Activated naive CD4-positive, alpha-beta T cell treated with anti-CD3 and anti-CD28 coated beads for 36 hours (primary cell): ENCODE data around the gene EPX. TPM values are rescaled to one million over a fixed set of nuclear protein-coding genes. Genes with fewer than 3 reads are reported as not detected.

Experiments used
- CTCF ChIA-PET: fragments of 350-600 bp; sonication (Branson Sonifier 250); formaldehyde crosslinking; loops from one replicate; lab custom pipeline; 2021; ENCODE audit warnings: antibody characterized with exemption; lab: Charles Lee
- DNase-seq: peaks from one replicate; pipeline ENCODE4 v3.0.0-alpha.2; 2020
- H3K27ac Mint-ChIP-seq: one replicate; pipeline ENCODE4 v1.8.0; 2021; ENCODE audit warnings: mild to moderate bottlenecking, mixed read lengths
- H3K27me3 Mint-ChIP-seq: one replicate; pipeline ENCODE4 v1.8.0; 2021; ENCODE audit warnings: low read depth, mixed read lengths
- H3K36me3 Mint-ChIP-seq: one replicate; pipeline ENCODE4 v1.8.0; 2021; ENCODE audit warnings: low read depth, mixed read lengths
- H3K4me1 Mint-ChIP-seq: one replicate; pipeline ENCODE4 v1.8.0; 2021; ENCODE audit warnings: low read depth, mixed read lengths
- H3K4me3 Mint-ChIP-seq: one replicate; pipeline ENCODE4 v1.8.0; 2021; ENCODE audit warnings: mild to moderate bottlenecking, moderate library complexity, mixed read lengths
- H3K9me3 Mint-ChIP-seq: one replicate; pipeline ENCODE4 v1.8.0; 2021; ENCODE audit warnings: mixed read lengths
- intact Hi-C: fragments of 100-400 bp; cut with micrococcal nuclease; formaldehyde crosslinking; loops from one replicate; pipeline ENCODE4 v1.15.1; 2023
- total RNA-seq, 2 experiments: library from RNA; stranded (reverse); gene quantifications; one replicate each; pipeline ENCODE4 v1.2.3, GENCODE V29; 2021

EPX gene
- total RNA-seq, 2 experiments from 2014 or later = not detected

DNA sequence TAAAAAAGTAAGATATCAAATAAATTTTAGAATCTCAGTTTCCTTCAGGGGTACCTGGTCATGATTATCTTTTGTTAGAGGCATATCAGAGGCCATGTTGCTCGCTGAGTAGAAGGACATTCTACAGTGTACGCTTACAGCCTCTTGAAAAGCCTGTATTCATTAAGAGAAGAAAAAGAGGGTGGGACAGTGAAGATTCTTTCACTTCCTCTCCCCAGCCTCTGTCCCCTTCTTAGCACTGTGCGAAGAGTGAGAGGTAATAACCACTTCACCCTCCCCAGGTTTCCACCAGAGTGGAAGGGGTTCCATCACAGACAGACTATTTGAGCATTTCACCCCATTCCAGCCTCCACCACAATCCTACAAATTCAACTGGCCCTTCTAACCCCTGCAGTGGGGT, 41.0 kb downstream of the EPX start:
- no peak for DNase-seq
- Mint-ChIP-seq H3K4me1 (no peaks in the 10 kb centered on the region), H3K4me3 (no peak overlapping the region), H3K9me3 (no peaks in the 10 kb centered on the region), H3K27ac (no peak overlapping the region), H3K36me3 (no peaks in the 10 kb centered on the region), H3K27me3 (peaks cover 9% of the 10 kb centered on the region)
- CTCF ChIA-PET = no interaction called here
- intact Hi-C loops = no loop called here

DNA sequence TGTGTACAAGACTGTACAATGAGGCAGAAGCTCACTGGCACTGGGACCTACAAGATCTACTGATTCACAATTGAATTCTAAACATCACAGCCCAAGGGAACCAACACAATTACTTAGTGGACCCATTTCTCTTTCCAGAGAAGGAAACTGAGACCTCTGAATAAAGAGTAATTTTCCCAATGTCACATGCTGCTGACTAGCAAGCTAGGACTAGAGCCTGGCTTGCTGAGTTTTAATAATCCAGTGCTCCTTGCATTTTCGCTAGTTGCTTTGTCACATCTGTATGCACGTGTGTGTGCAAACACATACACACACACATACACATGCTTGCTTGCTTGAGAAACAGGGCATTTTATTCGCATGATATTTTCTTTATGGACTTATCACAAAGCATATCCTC, 42.0 kb downstream of the EPX start:
- intact Hi-C loops = no loop called here
- CTCF ChIA-PET = no interaction called here
- Mint-ChIP-seq H3K27ac (no peak overlapping the region), H3K4me3 (no peak overlapping the region), H3K9me3 (no peaks in the 10 kb centered on the region), H3K36me3 (no peaks in the 10 kb centered on the region), H3K27me3 (peaks cover 14% of the 10 kb centered on the region), H3K4me1 (no peaks in the 10 kb centered on the region)
- no peak for DNase-seq

DNA sequence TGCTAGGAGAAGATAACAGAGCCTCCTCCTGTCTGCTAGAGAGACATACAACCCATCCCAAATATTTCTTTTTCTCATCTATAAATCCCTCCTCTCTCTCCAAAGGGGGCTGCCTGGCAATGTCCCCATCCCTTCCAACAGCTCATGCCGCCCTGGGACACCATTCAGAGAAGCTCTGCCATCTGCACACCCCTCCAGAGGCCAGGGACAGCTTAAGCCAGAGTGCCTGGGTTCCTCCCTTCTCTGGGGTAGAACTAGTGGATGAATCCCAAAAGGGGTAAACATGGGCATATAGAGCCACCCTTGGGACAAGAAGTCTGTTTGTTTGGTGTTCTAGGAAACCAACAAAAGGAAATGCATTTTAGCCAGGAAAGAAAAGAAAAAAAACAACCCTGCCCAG, 43.3 kb downstream of the EPX start:
- Mint-ChIP-seq H3K36me3 (no peaks in the 10 kb centered on the region), H3K4me1 (no peaks in the 10 kb centered on the region), H3K27ac (no peak overlapping the region), H3K9me3 (no peaks in the 10 kb centered on the region), H3K27me3 (peaks cover 22% of the 10 kb centered on the region), H3K4me3 (no peak overlapping the region)
- CTCF ChIA-PET = interaction anchor here (0.6 to 1.2 kb wide), 3 partner anchors 12 to 334 kb away, joined by 3 read pairs; no protein-coding TSS in a partner anchor
- intact Hi-C loops = no loop called here
- DNase-seq = no peak

GRCh38 chr17:58236394-58236793, 43.9 kb downstream of the EPX start:
- DNase-seq = no peak
- H3K9me3 Mint-ChIP-seq = no peaks in the 10 kb centered on the region
- H3K4me1 Mint-ChIP-seq = no peaks in the 10 kb centered on the region
- no peaks in the 10 kb centered on the region for H3K36me3 Mint-ChIP-seq
- H3K27me3 Mint-ChIP-seq = peaks cover 22% of the 10 kb centered on the region
- intact Hi-C loops = no loop called here
- CTCF ChIA-PET = interaction anchor here (0.6 to 1.2 kb wide), 3 partner anchors 12 to 334 kb away, joined by 3 read pairs; no protein-coding TSS in a partner anchor
- no peak overlapping the region for H3K27ac Mint-ChIP-seq
- H3K4me3 Mint-ChIP-seq = no peak overlapping the region

DNA sequence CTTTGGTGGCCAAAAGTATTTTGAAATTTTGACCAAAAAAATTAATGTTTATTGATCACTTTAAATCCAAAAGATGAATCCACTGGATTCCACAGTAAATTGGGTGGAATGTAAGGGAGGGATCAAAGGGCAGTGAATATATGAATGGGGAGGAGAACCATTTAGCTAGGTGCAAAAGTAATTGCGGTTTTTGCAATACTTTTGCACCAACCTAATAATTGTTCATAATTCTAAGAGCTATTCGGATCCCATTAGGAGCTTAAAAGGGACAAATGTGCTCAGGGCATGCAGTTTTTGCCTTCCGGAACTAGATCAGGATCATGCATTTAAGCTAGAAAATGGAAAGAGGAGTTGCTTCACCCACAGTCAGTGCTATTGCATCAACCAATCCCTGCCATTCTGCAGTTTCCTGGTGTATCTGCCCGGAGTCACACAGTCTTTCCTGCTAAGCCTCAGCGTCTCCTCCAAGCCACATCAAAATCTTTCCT, 45.7 kb downstream of the EPX start, which contains the start of gene LPO:
TSS of gene LPO (plus strand) at position 438 of the 488 bp plus-strand sequence. CDS start 4,396 bp downstream, outside the sequence.
- H3K27ac Mint-ChIP-seq = no peak within 1 kb of the TSS
- peaks cover 30% of the 10 kb centered on the region for H3K27me3 Mint-ChIP-seq
- H3K36me3 Mint-ChIP-seq = no peaks in the 10 kb centered on the region
- CTCF ChIA-PET = interaction anchor here (1.2 to 1.5 kb wide), 2 partner anchors 12 to 38 kb away, joined by 3 to 5 read pairs; no protein-coding TSS in a partner anchor
- no peak within 1 kb of the TSS for H3K4me3 Mint-ChIP-seq
- H3K9me3 Mint-ChIP-seq = no peaks in the 10 kb centered on the region
- H3K4me1 Mint-ChIP-seq = peaks cover 4% of the 10 kb centered on the region
- intact Hi-C loops = no loop called here
- no peak for DNase-seq

DNA sequence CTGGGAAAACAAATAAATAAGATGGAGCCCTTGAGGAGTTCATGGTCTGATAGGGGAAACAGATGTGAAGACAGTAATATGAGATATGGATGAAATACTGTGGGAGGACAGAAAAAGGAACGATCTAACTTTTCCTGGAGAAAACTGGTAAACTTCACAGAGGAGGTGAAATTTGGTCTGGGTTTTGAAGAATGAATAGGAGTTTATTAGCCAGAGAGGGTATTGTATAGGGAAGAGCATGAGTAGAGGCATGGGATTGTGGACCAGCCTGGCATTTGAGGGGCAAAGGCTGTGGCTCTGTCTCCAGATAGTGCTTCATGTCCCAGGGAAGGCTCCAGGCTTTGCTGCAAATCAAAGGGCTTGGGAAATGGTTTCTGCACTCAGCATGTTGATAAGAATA, 47.5 kb downstream of the EPX start:
- Mint-ChIP-seq H3K36me3 (no peaks in the 10 kb centered on the region), H3K4me1 (peaks cover 4% of the 10 kb centered on the region), H3K9me3 (no peaks in the 10 kb centered on the region), H3K4me3 (no peak overlapping the region), H3K27me3 (peaks cover 34% of the 10 kb centered on the region), H3K27ac (no peak overlapping the region)
- intact Hi-C loops = no loop called here
- no peak for DNase-seq
- CTCF ChIA-PET = no interaction called here

DNA sequence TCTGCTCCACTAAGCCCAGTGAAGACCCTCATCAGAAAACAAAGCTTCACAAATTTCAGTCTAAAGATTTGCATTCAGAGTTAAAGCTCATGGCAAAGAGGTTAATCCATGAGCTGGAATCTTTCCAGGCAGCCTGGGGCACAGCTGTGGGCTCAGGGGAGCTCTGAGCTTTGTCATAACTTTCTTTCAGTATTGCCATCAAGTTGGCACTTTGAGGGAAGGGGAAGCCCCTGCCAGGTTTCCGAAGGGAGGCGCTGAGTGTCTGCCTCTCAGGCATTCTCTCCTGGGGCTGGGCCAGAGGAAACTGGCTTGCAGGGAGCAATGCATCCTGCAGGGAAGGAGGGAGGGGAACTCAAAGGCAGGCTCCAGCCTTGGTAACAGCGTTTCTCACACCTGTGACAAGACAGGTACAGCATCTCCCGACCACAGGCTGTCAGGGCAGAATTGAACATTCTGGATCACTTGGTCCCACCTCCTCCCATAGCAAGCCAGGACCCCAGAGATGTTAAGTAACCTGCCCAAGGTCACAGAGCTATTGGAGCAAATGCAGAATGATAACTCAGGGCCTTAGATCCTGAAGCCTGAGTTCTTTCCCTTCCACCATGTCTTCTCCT, 49.8 kb downstream of the EPX start:
- Mint-ChIP-seq H3K4me3 (no peak overlapping the region), H3K27me3 (peaks cover 29% of the 10 kb centered on the region), H3K36me3 (no peaks in the 10 kb centered on the region), H3K4me1 (peaks cover 4% of the 10 kb centered on the region), H3K27ac (no peak overlapping the region), H3K9me3 (no peaks in the 10 kb centered on the region)
- peak; percentile 66 for DNase-seq
- CTCF ChIA-PET = no interaction called here
- intact Hi-C loops = no loop called here

DNA sequence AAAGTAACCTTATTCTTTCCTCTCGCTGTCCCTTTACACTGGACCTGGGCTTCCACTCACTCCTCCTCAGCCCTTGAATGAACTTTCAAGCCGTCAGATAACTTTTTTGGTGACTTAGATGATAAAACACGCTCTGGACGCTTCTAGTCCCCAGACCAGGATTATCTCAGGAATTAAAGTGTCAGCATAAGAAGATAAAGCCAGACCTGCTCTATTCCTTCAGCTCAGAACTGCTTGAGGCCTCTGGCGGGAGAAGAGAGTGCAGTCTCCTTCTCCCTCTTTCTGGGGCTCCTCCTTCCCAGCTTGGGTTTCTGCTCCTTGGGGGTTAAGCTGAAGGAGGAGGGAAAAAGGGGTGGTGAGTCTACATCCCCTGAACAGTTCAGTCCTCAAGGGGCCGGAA, 52.4 kb downstream of the EPX start:
- intact Hi-C loops = loop anchor here (5.0 kb wide), 1 partner anchor 43 kb away; no protein-coding TSS in a partner anchor
- H3K4me3 Mint-ChIP-seq = no peak overlapping the region
- no peak for DNase-seq
- peaks cover 11% of the 10 kb centered on the region for H3K4me1 Mint-ChIP-seq
- H3K9me3 Mint-ChIP-seq = no peaks in the 10 kb centered on the region
- no peaks in the 10 kb centered on the region for H3K36me3 Mint-ChIP-seq
- CTCF ChIA-PET = no interaction called here
- no peak overlapping the region for H3K27ac Mint-ChIP-seq
- H3K27me3 Mint-ChIP-seq = peaks cover 21% of the 10 kb centered on the region

GRCh38 chr17:58245428-58246103, 53.0 kb downstream of the EPX start:
- no peaks in the 10 kb centered on the region for H3K9me3 Mint-ChIP-seq
- peaks cover 15% of the 10 kb centered on the region for H3K4me1 Mint-ChIP-seq
- no peaks in the 10 kb centered on the region for H3K36me3 Mint-ChIP-seq
- no peak overlapping the region for H3K4me3 Mint-ChIP-seq
- H3K27me3 Mint-ChIP-seq = peaks cover 19% of the 10 kb centered on the region
- intact Hi-C loops = loop anchor here (5.0 kb wide), 1 partner anchor 43 kb away; no protein-coding TSS in a partner anchor
- CTCF ChIA-PET = no interaction called here
- no peak overlapping the region for H3K27ac Mint-ChIP-seq
- no peak for DNase-seq

DNA sequence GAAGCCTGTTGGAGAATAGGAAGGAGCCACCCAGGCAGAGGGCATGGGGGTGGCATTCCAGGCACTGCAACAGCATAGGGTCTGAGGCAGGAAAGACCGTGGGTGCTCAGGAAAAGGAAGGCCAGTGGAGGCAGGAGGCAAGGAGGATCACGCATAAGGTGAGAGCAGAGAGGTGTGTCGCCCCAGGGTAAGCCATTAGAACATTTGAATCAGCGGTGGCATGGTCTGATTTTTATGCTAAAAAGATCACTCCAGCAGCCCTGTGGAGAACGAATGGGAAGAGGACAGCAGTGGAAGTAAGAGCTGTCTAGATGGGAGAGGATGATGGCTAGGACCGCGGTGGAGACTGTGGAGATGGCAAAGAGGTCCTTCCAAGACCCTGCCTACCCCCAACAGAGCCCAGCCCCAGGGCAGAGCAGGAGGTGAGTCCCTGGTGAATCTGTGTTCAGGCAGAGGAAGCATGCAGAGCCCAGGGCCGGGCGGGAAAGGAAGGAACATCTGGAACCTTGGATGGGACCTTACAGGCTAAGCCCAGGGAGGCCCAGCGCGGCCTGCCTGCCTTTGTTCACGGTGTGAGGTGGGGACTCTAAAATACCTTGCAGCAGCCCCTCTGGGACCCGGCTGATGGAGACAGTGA, 53.7 kb downstream of the EPX start:
- intact Hi-C loops = loop anchor here (5.0 kb wide), 1 partner anchor 44 kb away; no protein-coding TSS in a partner anchor
- H3K27ac Mint-ChIP-seq = no peak overlapping the region
- CTCF ChIA-PET = interaction anchor here (0.5 kb wide), 1 partner anchor 41 kb away, joined by 5 read pairs; no protein-coding TSS in a partner anchor
- no peaks in the 10 kb centered on the region for H3K9me3 Mint-ChIP-seq
- no peaks in the 10 kb centered on the region for H3K36me3 Mint-ChIP-seq
- H3K4me3 Mint-ChIP-seq = no peak overlapping the region
- no peak for DNase-seq
- peaks cover 19% of the 10 kb centered on the region for H3K27me3 Mint-ChIP-seq
- peaks cover 15% of the 10 kb centered on the region for H3K4me1 Mint-ChIP-seq

GRCh38 chr17:58246781-58247180, 54.3 kb downstream of the EPX start:
- H3K4me3 Mint-ChIP-seq = no peak overlapping the region
- CTCF ChIA-PET = interaction anchor here (0.5 to 1.4 kb wide), 2 partner anchors 40 to 47 kb away, joined by 3 to 5 read pairs; no protein-coding TSS in a partner anchor
- H3K4me1 Mint-ChIP-seq = peaks cover 12% of the 10 kb centered on the region
- DNase-seq = no peak
- H3K27ac Mint-ChIP-seq = no peak overlapping the region
- H3K9me3 Mint-ChIP-seq = no peaks in the 10 kb centered on the region
- intact Hi-C loops = loop anchor here (5.0 kb wide), 1 partner anchor 44 kb away; no protein-coding TSS in a partner anchor
- peaks cover 16% of the 10 kb centered on the region for H3K27me3 Mint-ChIP-seq
- no peaks in the 10 kb centered on the region for H3K36me3 Mint-ChIP-seq
